Endothelial cell of umbilical vein (primary cell): Measurements from ENCODE around the gene STUM. TPM values are rescaled to one million over a fixed set of nuclear protein-coding genes. Genes with fewer than 3 reads are reported as not detected.

Experiments used
- BruUV-seq: library from RNA; stranded (reverse); fragments of 400-500 nt; replicated peaks from 2 replicates; lab custom pipeline; 2021; lab: Mats Ljungman, UMichigan
- CTCF ChIA-PET: fragments of 300-600, 350-600 bp; sonication (Branson Sonifier 250); formaldehyde crosslinking; loops from one replicate; lab custom pipeline; 2021; ENCODE audit warnings: antibody characterized with exemption, inconsistent platforms; lab: Charles Lee
- POLR2A ChIA-PET: fragments of 300-600, 350-600 bp; sonication (Branson Sonifier 250); formaldehyde crosslinking; loops from one replicate; lab custom pipeline; 2021; ENCODE audit warnings: antibody characterized with exemption, inconsistent platforms; lab: Charles Lee
- DNase-seq: peaks from one replicate; pipeline ENCODE4 v3.0.0-alpha.2; 2011; ENCODE audit warnings: low read depth, low spot score
- FAIRE-seq: peaks from 2 replicates; lab custom pipeline; 2011; peaks lifted over from hg19 to GRCh38; lab: Jason Lieb, UNC
- H2AFZ ChIP-seq: 2 replicates; pipeline ENCODE4 v1.6.0; 2012; ENCODE audit warnings: low read depth, low read length, control low read depth, inconsistent platforms
- H3K27ac ChIP-seq: 2 replicates; pipeline ENCODE4 v1.5.1; 2011; ENCODE audit warnings: low read depth, mild to moderate bottlenecking, control low read depth, low read length, moderate library complexity; ENCODE audit not compliant: insufficient read depth
- H3K27me3 ChIP-seq, 2 experiments: 2 replicates each; pipeline versions ENCODE4 v1.6.0 to v1.6.1; 2011; ENCODE audit warnings: low read length in 2 of 2, mixed read lengths in 1 of 2; ENCODE audit not compliant: control insufficient read depth in 2 of 2, insufficient read depth in 2 of 2
- H3K36me3 ChIP-seq, 2 experiments: 2 replicates in 1 of 2; 3 replicates in 1 of 2; pipeline ENCODE4 v1.5.1; 2011; ENCODE audit warnings: low read length in 2 of 2, mild to moderate bottlenecking in 1 of 2, moderate library complexity in 1 of 2; ENCODE audit not compliant: control insufficient read depth in 2 of 2, insufficient read depth in 2 of 2; ENCODE audit errors: extremely low read depth in 1 of 2
- H3K4me1 ChIP-seq: 3 replicates; pipeline ENCODE4 v1.5.1; 2011; ENCODE audit warnings: mild to moderate bottlenecking, low read length; ENCODE audit not compliant: control insufficient read depth, insufficient read depth; ENCODE audit errors: extremely low read depth
- H3K4me2 ChIP-seq: 2 replicates; pipeline ENCODE4 v1.6.1; 2011; ENCODE audit warnings: low read length, control low read depth, mixed read lengths; ENCODE audit not compliant: insufficient read depth
- H3K4me3 ChIP-seq, 3 experiments: fragments of 200-600 bp in 1 of 3; sonication (generic), shearing (Covaris generic) in 1 of 3; replicated peaks in 1 of 3; 2 replicates each; pipeline ENCODE4 v1.5.1; 2011 to 2016; ENCODE audit warnings: control low read depth in 3 of 3, low read length in 3 of 3, mild to moderate bottlenecking in 2 of 3, inconsistent platforms in 1 of 3, low read depth in 1 of 3, moderate library complexity in 1 of 3; ENCODE audit not compliant: insufficient read depth in 1 of 3
- H3K79me2 ChIP-seq: 2 replicates; pipeline ENCODE4 v1.6.0; 2012; ENCODE audit warnings: low read length, inconsistent platforms; ENCODE audit not compliant: control insufficient read depth, insufficient read depth
- H3K9ac ChIP-seq: replicated peaks from 2 replicates; pipeline ENCODE3; 2011; ENCODE audit warnings: low read length, control low read depth; ENCODE audit not compliant: insufficient read depth; ENCODE audit errors: extremely low read depth
- H3K9me1 ChIP-seq: replicated peaks from 3 replicates; pipeline ENCODE4 v1.6.0; 2011; ENCODE audit warnings: mild to moderate bottlenecking, low read length; ENCODE audit not compliant: control insufficient read depth, insufficient read depth; ENCODE audit errors: extremely low read depth
- H3K9me3 ChIP-seq: replicated peaks from 2 replicates; pipeline ENCODE4 v1.5.1; 2012; ENCODE audit warnings: low read length, inconsistent platforms; ENCODE audit not compliant: control insufficient read depth, insufficient read depth
- H4K20me1 ChIP-seq: replicated peaks from 2 replicates; pipeline ENCODE3; 2011; ENCODE audit warnings: mild to moderate bottlenecking, low read length; ENCODE audit not compliant: control insufficient read depth, insufficient read depth; ENCODE audit errors: extremely low read depth
- EZH2 ChIP-seq: IDR thresholded peaks from 2 replicates; pipeline ENCODE4 v1.6.1; 2012; ENCODE audit warnings: borderline replicate concordance, low read depth, mild to moderate bottlenecking, moderate library complexity, low read length, inconsistent platforms; ENCODE audit not compliant: severe bottlenecking
- FOS ChIP-seq: IDR thresholded peaks from 2 replicates; pipeline ENCODE4 v1.6.1; 2011; ENCODE audit warnings: mild to moderate bottlenecking, low read length, moderate library complexity, borderline replicate concordance; ENCODE audit not compliant: insufficient read depth
- GATA2 ChIP-seq: IDR thresholded peaks from 2 replicates; pipeline ENCODE4 v1.7.0; 2011; ENCODE audit warnings: low read depth, mild to moderate bottlenecking, moderate library complexity, mixed read lengths, low read length; ENCODE audit not compliant: insufficient read length, insufficient read depth
- JUN ChIP-seq: IDR thresholded peaks from 2 replicates; pipeline ENCODE4 v1.6.1; 2011; ENCODE audit warnings: borderline replicate concordance, low read depth; ENCODE audit not compliant: insufficient read length, insufficient read depth
- MAX ChIP-seq: IDR thresholded peaks from 2 replicates; pipeline ENCODE4 v1.6.1; 2011; ENCODE audit not compliant: insufficient read depth, insufficient read length
- MYC ChIP-seq: IDR thresholded peaks from one replicate; pipeline ENCODE4 v1.6.1; 2011; ENCODE audit warnings: mild to moderate bottlenecking, low read depth, low read length
- POLR2A ChIP-seq: IDR thresholded peaks from 2 replicates; pipeline ENCODE4 v1.6.1; 2012; ENCODE audit warnings: low read depth, mild to moderate bottlenecking, control low read depth, low read length
- POLR2AphosphoS5 ChIP-seq: IDR thresholded peaks from 2 replicates; pipeline ENCODE4 v1.6.1; 2012; ENCODE audit warnings: low read depth, mild to moderate bottlenecking, control low read depth, low read length, moderate library complexity; ENCODE audit not compliant: insufficient read depth
- dilution Hi-C: fragments of 300-500 bp; cut with MboI; formaldehyde crosslinking; loops from one replicate; pipeline ENCODE4 v1.15.0; 2019; ENCODE audit warnings: low sequenced_read_pairs; ENCODE audit not compliant: extremely low pct_ligation_motif_present
- intact Hi-C: fragments of 100-400 bp; cut with micrococcal nuclease; formaldehyde crosslinking; loops from one replicate; pipeline ENCODE4 v1.10.0; 2022
- polyA plus RNA-seq, 4 experiments: library from polyadenylated mRNA; depleted of rRNA in 3 of 4; stranded (reverse) in 3 of 4; unstranded in 1 of 4; fragments of >200 nt; gene quantifications; 2 replicates each; pipeline versions ENCODE4 v1.2.1 to v1.2.3, GENCODE V29; 2011 to 2012; ENCODE audit warnings: missing spikeins in 1 of 4
- total RNA-seq: library from RNA; stranded (reverse); gene quantifications from 2 replicates; pipeline ENCODE4 v1.2.3, GENCODE V29; 2021
- TF ChIP-seq, protein P1 (sequence below), 2 donors: IDR thresholded peaks; 1 replicate in 1 of 2; 2 replicates in 1 of 2; pipeline ENCODE4 v1.5.1; 2011; ENCODE audit warnings: low read length in 2 of 2, mild to moderate bottlenecking in 2 of 2, moderate library complexity in 2 of 2, control low read depth in 1 of 2, inconsistent platforms in 1 of 2, low read depth in 1 of 2; ENCODE audit not compliant: insufficient read depth in 1 of 2; ENCODE audit errors: extremely low read depth in 1 of 2

The STUM gene
- total and polyA plus RNA-seq, 2 donors (not counting 3 experiments of a cell fraction or from before 2014, with no cell fraction given): not detected

DNA sequence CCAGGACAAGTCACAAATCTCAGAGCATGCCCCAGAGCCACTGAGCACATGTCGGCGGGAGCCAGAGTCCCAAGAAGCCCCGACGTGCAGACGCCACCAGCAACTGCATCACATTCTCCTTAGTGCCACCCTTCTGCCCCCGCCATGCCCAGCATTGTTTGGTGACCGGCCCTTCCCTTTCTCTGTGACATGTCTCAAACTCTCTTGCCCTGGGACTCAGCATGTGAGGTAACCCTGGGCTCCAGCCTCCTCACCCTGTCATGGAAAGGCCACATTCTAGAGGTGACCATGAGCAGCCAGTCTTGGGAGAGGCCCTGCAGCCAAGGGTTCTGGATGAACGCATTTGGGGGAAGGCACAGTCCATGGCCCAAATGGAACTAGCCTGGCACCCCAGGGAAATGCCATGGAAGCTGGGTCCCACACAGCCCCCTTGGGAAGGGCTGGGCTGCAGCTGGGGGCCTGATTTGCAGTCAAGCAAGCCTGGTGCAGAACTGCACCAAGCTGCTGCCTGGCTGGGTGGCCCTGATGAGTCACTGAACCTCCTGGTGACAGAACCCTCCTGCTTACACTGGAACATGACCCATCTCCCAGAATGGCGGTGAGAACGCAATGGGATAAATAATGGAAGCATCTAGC, 96.1 kb downstream of the STUM start:
- H3K79me2 ChIP-seq: no peaks in the 10 kb centered on the region
- H3K9me3 ChIP-seq: no peaks in the 10 kb centered on the region
- no peak overlapping the region for H2AFZ ChIP-seq
- TF ChIP-seq, protein P1, sequence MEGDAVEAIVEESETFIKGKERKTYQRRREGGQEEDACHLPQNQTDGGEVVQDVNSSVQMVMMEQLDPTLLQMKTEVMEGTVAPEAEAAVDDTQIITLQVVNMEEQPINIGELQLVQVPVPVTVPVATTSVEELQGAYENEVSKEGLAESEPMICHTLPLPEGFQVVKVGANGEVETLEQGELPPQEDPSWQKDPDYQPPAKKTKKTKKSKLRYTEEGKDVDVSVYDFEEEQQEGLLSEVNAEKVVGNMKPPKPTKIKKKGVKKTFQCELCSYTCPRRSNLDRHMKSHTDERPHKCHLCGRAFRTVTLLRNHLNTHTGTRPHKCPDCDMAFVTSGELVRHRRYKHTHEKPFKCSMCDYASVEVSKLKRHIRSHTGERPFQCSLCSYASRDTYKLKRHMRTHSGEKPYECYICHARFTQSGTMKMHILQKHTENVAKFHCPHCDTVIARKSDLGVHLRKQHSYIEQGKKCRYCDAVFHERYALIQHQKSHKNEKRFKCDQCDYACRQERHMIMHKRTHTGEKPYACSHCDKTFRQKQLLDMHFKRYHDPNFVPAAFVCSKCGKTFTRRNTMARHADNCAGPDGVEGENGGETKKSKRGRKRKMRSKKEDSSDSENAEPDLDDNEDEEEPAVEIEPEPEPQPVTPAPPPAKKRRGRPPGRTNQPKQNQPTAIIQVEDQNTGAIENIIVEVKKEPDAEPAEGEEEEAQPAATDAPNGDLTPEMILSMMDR (IDR thresholded peaks at IDR 0.05; ENCODE audit: extremely low read depth in 1 of 2, insufficient read depth in 1 of 2, low read depth in 1 of 2, low read length in 2 of 2): no peak
- TF ChIP-seq GATA2: no peak
- TF ChIP-seq POLR2A: no peak
- no peak for TF ChIP-seq JUN
- TF ChIP-seq MYC: no peak
- TF ChIP-seq MAX: no peak
- TF ChIP-seq POLR2AphosphoS5: no peak
- TF ChIP-seq EZH2: no peak
- no peak for TF ChIP-seq FOS
- no peak overlapping the region for H3K4me2 ChIP-seq
- CTCF ChIA-PET: no interaction called here
- H3K9ac ChIP-seq: no peak overlapping the region
- dilution Hi-C loops: no loop called here
- no peaks in the 10 kb centered on the region for H3K9me1 ChIP-seq
- H3K27me3 ChIP-seq: no peaks in the 10 kb centered on the region
- H3K27ac ChIP-seq: no peak overlapping the region
- intact Hi-C loops: no loop called here
- DNase-seq: no peak
- H4K20me1 ChIP-seq: no peaks in the 10 kb centered on the region
- no peak overlapping the region for H3K4me3 ChIP-seq
- peaks cover 0 to 27% of the 10 kb centered on the region in 2 experiments for H3K36me3 ChIP-seq
- POLR2A ChIA-PET: no interaction called here
- H3K4me1 ChIP-seq: no peaks in the 10 kb centered on the region
- BruUV-seq: no TSS peak
- FAIRE-seq: no peak
